Activated T-helper 1 cell treated with Interleukin-2 at 50 U/mL for 16 hours (primary cell): ENCODE results near the gene RTP3.

Source experiments
- DNase-seq: peaks from one replicate; pipeline ENCODE4 v3.0.0-alpha.2; 2020; ENCODE audit warnings: low read depth

Gene RTP3

DNA sequence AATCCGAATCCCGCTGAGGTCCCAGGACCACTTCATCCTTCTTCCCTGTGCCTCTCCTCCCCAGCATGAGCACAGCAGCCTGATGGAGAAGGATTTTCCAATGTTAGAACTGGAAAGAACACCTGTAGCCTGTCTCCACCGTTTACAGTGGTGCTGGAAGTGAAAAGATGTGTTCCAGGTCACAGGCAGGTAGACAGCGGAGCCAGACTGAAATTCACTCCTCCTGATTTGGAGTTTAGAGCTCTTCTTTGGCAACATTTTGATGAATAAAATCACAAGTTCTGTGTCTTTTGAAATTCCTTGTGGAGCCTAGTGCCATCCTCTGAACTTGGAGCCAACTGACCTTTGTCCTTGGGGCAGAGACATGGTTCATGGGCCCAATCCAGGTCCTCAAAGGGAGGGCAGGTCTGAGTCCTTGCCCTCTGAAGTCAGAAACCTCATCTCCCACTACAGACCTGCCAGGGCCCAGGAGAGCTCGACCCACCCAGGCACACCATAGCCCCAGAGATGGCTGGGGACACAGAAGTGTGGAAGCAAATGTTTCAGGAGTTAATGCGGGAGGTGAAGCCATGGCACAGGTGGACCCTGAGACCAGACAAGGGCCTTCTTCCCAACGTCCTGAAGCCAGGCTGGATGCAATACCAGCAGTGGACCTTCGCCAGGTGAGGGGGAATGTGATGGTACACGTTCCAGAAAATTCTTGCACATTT is at the start of gene RTP3:
Gene RTP3, plus strand, starts transcription at position 421 of the 710 bp plus-strand sequence. Its CDS starts 87 bp downstream, at position 508.
- DNase-seq = no peak

DNA sequence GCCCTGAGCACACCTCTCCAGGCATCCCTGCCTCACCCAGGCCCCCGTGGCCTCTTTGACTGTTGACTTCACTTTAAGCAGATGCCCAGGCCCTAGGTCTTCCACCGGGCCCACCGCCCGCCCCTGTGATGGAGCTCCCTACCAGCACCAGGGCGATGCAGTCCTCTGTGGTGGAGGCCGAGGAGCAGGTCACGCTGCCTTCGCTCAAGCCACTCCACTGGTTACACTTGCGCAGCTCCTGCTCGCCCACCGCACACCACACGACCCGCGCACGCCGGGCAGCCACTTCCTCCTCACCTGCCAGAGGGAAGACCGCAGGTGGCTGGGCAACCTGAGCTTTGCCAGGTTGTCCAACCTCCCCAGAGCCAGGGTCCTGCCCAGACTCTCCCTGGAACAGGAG is 49.1 kb upstream of the RTP3 start:
- no peak for DNase-seq

DNA sequence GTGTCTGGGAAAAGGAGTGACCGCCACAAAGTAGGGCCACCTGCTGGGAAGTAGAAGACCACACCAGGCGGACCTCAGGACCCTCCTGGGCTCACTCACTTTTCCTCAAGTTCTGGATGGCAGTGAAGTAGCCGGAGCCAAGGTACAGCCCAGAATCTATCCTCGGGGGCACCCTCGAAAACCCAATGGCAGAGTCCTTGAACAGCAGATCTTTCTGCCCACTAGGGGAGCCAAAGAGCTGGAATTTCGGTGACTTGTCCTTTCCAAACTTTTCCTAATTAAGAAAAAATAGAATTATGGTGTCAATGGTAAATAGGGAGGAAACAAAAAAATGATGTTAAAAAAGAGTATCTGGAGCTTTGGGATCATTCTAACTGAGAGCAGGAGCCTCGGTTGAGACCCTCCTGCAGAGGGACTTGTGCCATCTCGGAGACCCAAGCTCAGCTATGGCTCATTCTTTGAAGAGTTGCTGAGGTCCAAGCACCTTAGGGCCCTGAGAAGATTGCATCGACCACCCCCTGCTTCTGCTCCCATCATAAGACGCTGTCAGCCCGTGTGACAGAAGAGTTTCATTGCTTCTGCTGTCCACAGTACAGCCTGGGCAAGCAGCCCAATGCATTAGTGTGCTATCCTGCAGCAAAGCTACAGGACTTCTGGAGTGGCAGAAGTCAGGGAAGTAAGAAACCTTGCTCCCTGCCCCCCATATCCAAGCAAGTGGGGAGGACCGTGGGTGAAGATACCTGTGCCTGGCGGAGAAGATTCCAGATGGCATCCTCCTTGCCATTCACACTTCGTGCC is 47.8 kb upstream of the RTP3 start:
- no peak for DNase-seq

DNA sequence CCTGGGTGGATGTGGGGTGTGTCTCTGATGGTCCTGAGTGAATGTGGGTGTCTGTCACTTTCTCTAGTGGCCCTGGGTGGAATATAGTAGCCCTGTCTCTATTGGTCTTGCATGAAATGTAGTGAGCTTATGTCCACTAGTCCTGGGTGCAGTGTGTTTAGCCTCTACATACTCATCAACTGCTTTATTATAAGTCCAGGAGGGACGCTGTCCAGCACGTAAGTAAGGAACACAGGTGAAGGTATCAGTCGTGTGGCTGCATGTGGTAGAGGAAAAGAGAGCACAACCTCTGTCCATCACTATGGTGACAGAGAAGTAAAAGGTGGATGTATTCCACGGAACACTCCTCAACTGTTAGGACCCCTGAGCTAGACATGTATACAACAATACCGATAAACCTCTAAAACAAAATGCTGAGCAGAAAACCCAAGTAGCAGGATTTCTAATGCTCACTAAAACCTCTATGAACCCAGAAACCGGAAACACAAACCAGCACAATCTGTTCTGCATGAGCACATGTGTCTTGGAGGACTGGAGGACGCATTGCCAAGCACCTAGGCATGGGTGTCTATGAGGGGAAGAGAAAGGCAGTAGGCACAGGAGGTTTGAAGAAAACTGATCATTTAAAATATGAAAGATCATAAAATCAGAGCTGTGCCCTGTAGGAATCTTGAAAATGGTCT is 44.1 kb upstream of the RTP3 start:
- DNase-seq = no peak

DNA sequence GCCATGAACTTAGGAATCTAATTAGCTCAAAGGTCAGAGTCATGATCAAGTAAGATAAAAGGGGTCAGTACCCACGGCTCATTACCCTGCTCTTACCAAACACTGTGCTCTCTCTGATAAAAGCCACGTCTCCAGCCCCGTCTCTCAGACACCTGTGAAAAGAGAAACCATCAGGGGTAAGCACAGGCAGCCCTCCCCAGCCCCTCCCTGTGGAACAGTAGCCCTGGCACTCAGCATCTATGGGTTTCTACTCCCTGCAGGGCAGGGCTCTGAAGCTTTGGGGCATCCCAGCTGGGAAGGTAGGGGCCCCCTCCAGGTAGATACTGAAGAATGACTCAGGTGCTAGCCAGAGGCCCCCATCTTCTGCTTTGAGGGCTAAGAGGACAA is 43.6 kb upstream of the RTP3 start:
- no peak for DNase-seq

DNA sequence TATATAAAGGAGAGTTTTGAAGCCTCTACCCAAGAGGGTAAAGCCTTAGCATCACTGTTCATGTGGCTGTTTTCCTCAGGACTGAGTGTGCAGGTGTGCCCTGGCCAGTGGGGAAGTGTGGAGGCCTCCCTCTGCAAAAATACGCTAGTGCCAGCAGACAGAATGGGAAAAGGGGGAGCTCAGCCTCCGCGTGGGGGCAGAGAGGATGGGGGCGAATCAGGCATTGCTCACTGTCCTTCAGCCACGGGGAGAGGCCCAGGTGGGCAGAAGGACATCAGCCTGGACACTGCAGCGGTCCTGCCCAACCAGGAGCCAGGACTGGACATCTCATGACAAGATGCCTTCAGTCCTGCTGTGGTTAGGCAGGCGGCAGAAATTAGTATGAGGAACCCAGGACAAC is 43.2 kb upstream of the RTP3 start:
- no peak for DNase-seq

DNA sequence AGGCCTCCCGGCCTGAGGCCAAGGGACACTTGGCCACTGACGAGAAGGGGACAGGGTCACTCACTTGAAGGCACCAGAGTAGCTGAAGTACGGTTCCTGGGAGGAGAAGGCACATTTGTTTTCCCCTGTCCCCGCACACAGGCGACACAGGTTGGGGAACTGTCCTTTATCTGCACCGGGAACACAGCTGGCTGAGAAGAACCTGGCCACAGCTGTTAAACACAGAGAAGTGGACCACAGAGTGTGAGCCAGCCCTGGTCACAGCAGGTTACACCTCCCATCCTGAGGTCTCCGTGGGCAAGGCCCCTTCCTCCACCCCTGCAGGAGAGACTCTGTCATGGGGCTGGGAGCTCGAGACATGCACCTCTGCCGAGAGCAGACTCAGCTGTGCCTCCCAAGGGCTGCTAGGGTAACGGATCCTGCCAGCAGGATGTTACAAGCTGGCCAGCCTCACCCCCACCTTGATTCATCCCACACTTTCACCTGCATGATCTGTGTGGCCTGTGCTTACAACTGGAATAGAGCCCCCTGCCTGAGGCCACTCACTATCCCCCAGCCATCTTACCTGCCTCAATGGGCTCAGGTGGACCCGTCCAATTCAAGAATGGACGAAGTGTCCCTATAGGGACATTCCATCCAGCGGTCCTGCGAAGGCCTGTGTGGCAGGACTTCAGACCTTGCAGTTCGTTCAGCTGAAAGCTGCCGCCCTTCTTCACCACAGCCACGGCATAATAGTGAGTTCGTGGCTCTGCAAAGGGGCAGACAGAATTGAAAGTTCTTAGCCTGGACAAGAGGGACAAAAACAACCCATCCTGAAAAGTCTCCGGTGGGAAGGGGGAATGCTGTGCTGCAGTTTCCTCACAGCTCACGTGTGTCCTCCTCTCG is 42.3 kb upstream of the RTP3 start:
- DNase-seq = no peak

DNA sequence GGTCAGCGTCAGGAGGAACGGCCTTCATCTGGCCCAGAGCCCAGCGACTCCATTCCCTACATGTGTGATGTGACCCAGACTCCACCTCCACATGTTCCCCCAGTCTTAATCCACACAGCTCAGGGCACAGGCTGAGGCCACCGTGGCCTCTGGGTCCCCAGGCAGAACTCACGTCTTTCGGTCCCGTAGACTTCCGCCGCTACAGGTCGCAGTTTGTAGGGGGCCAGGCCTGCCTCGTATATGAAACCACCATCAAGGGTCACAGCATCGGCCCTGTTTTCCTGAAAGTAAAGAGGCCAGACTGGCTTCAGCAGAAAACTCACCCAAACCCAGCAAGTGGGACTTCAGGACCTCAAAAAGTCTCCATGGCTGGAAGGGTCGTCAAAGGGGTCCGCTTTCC is 41.7 kb upstream of the RTP3 start:
- no peak for DNase-seq

DNA sequence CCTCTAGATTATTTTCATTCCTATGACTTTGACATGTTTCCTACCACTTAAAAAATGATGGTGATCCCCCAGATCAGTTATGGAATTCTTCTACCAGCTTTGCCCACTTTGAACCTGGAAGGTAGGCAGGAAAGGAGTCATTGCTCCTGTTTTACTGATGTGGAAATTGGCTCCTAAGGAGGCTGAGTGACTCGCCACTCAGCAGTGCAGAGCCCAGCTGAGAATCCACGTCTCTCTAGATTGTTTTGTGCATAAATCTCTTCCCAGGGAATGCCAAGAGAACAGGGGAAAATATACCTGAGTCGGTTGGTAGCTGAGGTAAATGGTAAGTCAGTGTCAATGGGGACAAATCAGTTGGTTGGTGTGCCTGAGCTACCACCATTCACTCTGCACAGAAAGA is 37.7 kb upstream of the RTP3 start:
- DNase-seq = no peak

DNA sequence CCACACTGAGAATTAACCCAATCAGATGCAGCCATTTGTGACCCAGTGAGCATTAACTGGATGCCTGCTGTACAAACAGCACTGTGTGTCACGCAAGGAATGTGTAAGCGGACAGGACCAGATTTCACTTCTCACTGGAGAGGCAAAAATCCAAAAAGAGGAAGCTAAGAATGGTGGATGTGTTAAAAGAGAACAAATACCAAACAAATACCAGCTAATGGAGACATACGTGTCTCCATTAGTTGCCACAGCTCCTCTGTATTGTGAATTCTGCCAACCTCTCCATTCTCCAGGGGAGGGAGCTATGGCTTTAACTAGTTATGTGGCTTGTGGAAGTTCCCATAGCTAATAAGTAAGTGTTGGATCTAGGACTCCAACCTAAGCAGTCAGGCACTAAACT is 35.7 kb upstream of the RTP3 start:
- DNase-seq = no peak

DNA sequence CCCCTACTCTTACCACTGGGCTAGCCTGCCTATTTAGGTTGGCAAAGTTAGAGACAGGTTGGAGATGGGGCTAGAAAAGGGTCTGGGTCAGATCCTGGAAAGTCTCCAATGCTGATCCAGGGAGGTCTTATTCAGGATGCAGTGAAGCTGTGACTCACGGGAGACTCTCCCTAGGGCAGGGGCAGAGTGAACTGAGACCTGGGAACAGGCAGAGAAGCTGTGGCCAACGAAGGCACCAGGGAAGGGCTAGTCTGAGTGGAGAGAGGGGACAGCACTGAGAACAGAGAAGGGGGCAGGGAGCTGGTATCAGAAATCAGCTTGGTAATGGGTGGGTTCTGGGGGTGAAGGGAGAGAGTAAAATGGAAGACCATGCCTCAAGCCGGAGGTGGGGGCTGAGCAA is 35.3 kb upstream of the RTP3 start:
- no peak for DNase-seq

DNA sequence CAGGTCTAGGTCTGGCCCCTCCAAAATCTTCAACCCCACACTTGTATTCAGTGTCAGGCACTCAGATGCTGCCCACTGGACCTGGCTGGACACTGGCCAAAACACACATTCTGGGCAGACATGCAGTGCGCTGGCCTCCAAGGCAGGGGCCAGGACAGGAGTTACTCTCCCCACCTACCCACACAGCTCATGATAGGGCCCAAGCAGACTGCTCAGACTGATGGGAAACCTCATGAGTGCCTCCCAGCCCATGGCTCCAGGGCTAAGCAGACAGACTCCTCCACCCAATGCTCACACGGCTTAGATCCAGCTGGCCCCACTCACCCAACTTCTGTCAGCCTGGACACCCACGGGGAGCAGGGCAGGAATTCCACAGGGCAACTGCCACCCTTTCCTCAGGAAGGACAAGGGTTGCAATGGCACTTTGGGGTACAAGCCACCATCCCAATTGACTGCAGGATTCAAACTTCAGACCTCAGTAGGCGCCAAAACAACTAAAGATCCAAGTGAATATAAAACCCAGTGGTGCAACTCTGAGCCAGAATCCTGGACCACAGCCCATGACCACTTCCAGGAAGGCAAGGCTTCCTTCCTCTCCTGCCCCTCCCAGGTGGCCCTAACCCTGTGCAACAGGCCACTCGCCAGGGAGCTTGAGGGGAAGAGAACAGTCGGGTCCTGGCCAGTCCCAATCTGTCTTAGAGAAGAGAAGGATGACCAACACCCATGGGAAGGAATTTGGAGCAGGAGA is 34.5 kb upstream of the RTP3 start:
- DNase-seq = no peak

DNA sequence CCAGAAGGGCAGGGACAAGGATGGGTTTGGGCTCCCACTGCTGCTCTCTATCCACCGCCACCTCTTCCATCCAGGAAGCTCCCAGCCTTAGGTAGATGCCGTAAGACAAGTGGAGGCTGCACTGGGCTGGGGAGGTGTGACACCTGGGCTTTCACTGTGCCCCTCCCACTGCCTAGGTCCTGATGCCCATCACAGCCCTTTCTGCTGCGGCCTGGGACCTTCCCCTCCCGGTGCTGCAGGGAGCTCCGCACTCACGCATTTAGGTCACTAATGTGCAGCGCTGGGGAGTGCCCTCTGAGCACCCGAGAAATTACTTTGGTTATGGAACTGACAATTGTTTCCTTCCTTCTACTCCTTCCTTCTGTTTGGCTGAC is 33.9 kb upstream of the RTP3 start:
- no peak for DNase-seq

DNA sequence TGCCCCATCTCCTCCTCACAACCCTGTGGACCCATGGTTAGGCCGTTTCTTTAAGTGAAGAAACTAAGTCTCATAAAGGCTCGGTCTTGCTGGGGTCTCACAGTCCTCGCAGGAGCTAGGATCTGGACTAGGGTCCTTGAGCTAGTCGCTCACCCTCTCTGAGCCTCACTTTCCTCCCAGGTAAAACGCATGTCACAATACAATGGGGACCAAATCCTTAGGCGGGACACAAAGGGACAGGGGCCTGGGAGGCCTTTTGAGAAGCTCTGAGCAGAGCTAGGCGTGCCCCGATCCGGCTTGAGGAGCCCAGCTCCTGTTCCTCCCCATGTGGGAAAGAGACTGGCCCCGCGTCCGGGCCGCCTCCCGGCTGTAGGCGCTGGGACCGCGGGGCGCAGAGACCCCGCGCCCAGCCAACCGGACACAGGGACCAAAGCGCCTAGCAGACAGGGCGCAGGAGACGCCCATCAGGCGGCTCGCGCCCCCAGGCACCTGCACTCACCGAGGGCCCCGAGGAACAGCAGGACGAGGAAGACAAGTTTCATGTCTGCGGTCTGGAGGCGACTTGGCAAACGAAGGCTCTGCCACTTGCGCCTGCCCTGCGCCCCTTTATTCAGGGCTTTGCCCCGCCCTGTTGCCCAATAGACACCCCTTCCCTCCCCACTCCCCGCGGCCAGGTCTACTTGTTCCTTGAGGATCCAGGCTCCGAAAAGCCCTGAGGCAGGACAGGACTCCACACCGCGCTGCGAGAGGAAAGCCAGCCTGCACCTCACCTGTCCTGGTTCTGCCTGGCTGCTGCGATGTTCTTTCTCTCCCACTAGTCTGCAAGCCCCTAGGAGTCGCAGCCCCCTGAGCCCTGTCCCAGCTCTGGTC is 33.2 kb upstream of the RTP3 start, which contains the start of gene LTF:
Gene LTF, minus strand, starts transcription at position 580 of the 870 bp plus-strand sequence. Its CDS starts 38 bp downstream, at position 542.
- no peak for DNase-seq

DNA sequence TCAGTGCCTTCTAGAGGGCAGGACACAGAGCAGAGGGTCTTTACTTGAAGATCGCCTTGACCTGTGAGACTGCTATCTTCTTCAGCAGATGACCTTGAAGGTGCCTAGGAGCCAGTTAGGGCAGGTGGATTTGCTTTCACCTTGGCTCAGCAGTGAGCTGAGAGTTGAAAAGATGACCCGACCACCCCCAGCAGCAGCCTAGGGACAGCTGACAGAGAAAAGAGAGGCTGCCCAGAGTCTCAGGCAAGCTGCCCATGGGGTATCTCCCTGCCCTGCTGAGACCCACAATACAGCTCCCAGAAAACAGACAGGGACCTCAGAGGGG is 32.6 kb upstream of the RTP3 start:
- no peak for DNase-seq

DNA sequence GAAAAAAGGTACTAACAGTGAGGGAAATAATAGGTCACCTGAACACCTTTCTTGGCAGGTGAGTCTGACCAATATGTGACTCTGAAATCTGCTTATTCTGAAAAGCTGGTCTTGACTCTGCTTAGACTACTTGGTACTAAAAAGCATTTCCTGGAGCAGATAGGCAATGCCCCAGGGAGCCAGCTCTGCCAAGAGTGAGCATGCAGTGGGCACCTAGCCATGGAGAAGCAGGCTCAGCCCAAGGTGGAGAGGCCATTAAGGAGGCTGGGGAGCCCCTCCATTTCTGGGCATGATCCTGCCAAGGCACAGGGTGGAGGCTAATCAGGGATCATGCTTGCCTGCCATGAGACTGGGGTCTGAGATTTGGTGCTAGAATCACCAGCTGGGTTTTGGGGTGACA is 31.5 kb upstream of the RTP3 start:
- DNase-seq = no peak

DNA sequence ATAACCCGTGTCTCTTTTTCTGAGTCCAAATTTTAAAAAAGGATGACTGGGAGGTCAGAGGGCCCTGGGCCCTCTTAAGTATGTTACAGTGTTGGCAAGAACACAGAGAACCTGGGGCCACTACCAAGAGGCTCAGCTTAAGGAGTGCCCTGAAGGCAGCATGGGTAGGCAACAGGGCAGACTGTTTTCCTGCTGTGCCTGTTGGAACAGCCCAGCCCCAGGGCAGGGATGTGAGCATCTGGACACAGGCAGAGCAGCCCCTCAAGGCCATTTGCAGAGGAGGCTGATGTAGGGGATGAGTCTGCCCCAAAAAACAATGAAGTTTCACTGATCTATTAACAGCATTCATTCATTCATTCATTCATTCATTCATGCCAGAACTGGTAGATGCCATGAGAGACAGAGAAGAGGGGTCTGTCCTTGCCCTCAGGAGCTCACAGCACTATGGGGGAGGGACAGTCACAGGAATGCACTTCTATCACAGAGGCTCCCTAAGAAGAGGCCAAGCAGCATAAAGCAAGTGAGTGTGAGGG is 30.8 kb upstream of the RTP3 start:
- DNase-seq = no peak

DNA sequence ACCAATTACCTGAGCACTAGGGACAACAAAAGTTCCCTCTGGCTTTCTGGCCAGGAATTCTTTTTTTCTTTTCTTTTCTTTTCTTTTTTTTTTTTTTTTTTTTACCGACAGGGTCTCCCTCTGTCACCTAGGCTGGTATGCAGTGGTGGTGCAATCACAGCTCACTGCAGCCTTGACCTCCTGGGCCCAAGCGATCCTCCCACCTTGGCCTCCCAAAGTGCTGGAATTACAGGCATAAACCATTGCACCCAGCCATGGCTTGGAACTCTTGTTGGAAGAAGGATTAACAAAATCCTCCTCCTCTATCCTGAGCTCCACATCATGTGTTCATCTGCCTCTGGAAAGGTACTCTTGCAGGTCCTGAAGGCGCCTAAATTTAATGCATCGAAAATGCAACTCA is 30.2 kb upstream of the RTP3 start:
- no peak for DNase-seq

DNA sequence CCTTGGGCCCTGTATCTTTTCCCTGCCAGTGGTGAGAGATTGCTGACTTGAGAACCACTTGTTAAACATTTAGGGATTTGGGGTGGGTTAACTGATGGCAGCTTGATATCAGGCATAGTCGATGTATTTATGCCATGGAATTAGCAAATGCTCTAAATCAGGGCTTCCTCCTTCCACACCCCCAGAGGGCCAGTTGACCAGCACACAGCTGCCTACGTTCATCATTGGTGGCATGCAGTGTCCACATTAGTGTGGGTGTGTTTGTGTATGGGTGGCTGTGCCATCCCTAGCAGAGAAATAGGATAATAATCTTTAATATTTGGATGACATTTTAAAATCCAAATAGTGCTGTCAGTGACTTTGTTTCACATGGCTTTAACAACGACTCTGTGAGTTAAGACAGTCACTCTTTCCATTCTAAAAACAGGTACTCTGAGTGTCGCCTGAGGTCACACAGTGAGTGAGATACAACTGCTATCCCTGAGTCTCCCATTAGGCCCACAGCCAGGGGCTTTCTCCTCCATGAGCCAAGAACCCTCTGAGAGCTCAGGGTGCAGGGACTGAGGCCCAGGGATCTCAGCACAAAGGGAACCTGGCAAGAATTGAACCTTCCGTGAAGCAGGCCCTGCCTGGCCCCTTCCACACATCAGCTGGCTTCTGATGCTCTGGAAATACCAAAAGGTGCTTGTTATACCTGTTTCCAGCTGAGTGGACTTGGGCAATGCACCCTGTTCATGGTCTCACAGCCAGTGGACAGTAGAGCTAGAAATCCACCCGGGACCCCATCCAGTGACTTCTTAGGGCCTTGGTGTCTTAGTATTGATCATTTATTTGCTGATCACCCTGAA is 28.8 kb upstream of the RTP3 start:
- DNase-seq = no peak
